Glutamatergic neuron (in vitro differentiated cells): Measurements from ENCODE around the gene THAP11. TPM values are rescaled to one million over a fixed set of nuclear protein-coding genes. Genes with fewer than 3 reads are reported as not detected.

Experiments used
- DNase-seq: peaks from one replicate; pipeline ENCODE4 v3.0.0; 2022
- H3K27ac Mint-ChIP-seq: one replicate; pipeline ENCODE4 v1.8.0; 2020; ENCODE audit warnings: mild to moderate bottlenecking, mixed read lengths, inconsistent platforms; ENCODE audit not compliant: unreplicated experiment
- H3K27me3 Mint-ChIP-seq: one replicate; pipeline ENCODE4 v1.8.0; 2020; ENCODE audit warnings: mild to moderate bottlenecking, moderate library complexity, mixed read lengths, inconsistent platforms; ENCODE audit not compliant: unreplicated experiment
- H3K36me3 Mint-ChIP-seq: one replicate; pipeline ENCODE4 v1.8.0; 2020; ENCODE audit warnings: mild to moderate bottlenecking, mixed read lengths, inconsistent platforms; ENCODE audit not compliant: unreplicated experiment
- H3K4me1 Mint-ChIP-seq: one replicate; pipeline ENCODE4 v1.8.0; 2020; ENCODE audit warnings: mild to moderate bottlenecking, low read depth, mixed read lengths, inconsistent platforms; ENCODE audit not compliant: unreplicated experiment
- H3K4me3 Mint-ChIP-seq: one replicate; pipeline ENCODE4 v1.8.0; 2020; ENCODE audit warnings: mild to moderate bottlenecking, mixed read lengths, inconsistent platforms; ENCODE audit not compliant: unreplicated experiment
- H3K9me3 Mint-ChIP-seq: one replicate; pipeline ENCODE4 v1.8.0; 2020; ENCODE audit warnings: mild to moderate bottlenecking, moderate library complexity, mixed read lengths, inconsistent platforms; ENCODE audit not compliant: unreplicated experiment
- total RNA-seq: library from RNA; stranded (reverse); fragmentation: NEBNext Ultra II Directional; extraction: Animal tissue kit (Norgen Biotek cat#: 25700); gene quantifications from one replicate; pipeline ENCODE4 v1.2.1, GENCODE V29; 2021; ENCODE audit not compliant: unreplicated experiment
- TF ChIP-seq, protein P1 (sequence below): fragments of 200-600 bp; sonication (generic); IDR thresholded peaks from one replicate; pipeline ENCODE4 v1.5.0; 2021; ENCODE audit not compliant: partially characterized antibody, unreplicated experiment

Gene THAP11
- total RNA-seq, 1 donor from 2014 or later = 23.1 TPM

DNA sequence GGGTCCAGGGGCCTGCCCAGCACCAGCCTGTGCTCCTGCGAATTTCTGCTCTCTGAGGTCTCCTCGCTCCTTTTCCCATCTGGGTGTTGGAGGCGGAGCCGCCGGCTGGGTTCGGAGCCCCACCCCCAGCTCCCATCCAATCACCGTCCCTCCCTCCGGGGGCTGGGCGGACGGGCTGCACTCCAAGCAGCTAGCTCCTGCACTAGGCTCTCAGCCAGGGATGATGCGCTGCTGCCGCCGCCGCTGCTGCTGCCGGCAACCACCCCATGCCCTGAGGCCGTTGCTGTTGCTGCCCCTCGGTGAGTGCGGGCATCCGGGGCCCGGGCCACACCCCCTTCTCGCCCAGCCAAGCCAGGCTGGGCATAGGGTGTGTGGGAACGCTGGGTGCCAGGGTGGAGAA is 42.6 kb downstream of the THAP11 start, which contains the start of gene NRN1L:
Gene NRN1L (plus strand): TSS at position 202 of the 400 bp plus-strand sequence. CDS start 19 bp downstream, at position 221.
- Mint-ChIP-seq H3K9me3 (peaks cover 6% of the 10 kb centered on the region), H3K36me3 (no peaks in the 10 kb centered on the region), H3K27ac (peak within 1 kb of the TSS; percentile 34), H3K4me3 (peak within 1 kb of the TSS; percentile 10), H3K27me3 (peaks cover 5% of the 10 kb centered on the region), H3K4me1 (peaks cover 7% of the 10 kb centered on the region)
- DNase-seq = peak; percentile 93
- TF ChIP-seq, protein P1, sequence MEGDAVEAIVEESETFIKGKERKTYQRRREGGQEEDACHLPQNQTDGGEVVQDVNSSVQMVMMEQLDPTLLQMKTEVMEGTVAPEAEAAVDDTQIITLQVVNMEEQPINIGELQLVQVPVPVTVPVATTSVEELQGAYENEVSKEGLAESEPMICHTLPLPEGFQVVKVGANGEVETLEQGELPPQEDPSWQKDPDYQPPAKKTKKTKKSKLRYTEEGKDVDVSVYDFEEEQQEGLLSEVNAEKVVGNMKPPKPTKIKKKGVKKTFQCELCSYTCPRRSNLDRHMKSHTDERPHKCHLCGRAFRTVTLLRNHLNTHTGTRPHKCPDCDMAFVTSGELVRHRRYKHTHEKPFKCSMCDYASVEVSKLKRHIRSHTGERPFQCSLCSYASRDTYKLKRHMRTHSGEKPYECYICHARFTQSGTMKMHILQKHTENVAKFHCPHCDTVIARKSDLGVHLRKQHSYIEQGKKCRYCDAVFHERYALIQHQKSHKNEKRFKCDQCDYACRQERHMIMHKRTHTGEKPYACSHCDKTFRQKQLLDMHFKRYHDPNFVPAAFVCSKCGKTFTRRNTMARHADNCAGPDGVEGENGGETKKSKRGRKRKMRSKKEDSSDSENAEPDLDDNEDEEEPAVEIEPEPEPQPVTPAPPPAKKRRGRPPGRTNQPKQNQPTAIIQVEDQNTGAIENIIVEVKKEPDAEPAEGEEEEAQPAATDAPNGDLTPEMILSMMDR = no peak

DNA sequence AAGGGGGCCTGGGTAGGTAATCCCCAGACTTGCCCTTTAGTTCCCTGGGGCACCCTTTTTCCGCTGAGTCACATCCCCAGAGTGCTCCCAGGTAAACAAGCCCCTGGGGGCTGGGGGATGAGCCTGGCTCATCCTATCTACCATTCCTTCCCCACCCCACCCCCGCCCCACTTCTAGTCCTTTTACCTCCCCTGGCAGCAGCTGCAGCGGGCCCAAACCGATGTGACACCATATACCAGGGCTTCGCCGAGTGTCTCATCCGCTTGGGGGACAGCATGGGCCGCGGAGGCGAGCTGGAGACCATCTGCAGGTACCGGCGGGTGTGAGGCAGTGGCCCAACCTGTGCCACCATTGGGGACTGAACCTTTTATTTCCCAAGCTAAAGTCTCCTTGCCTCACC is 43.4 kb downstream of the THAP11 start:
- DNase-seq = no peak
- peaks cover 5% of the 10 kb centered on the region for H3K27me3 Mint-ChIP-seq
- H3K4me1 Mint-ChIP-seq = peaks cover 7% of the 10 kb centered on the region
- no peak overlapping the region for H3K27ac Mint-ChIP-seq
- TF ChIP-seq, protein P1 = no peak
- H3K9me3 Mint-ChIP-seq = peaks cover 6% of the 10 kb centered on the region
- H3K36me3 Mint-ChIP-seq = no peaks in the 10 kb centered on the region
- H3K4me3 Mint-ChIP-seq = no peak overlapping the region

- no peak overlapping the region for H3K4me3 Mint-ChIP-seq
- no peak overlapping the region for H3K27ac Mint-ChIP-seq
Measured at GRCh38 chr16:67885976-67886375, 43.9 kb downstream of the THAP11 start.

GRCh38 chr16:67886387-67886786 is 44.3 kb downstream of the THAP11 start:
- TF ChIP-seq, protein P1 = no peak
- peaks cover 7% of the 10 kb centered on the region for H3K4me1 Mint-ChIP-seq
- H3K36me3 Mint-ChIP-seq = no peaks in the 10 kb centered on the region
- DNase-seq = no peak
- H3K9me3 Mint-ChIP-seq = peaks cover 6% of the 10 kb centered on the region
- peaks cover 5% of the 10 kb centered on the region for H3K27me3 Mint-ChIP-seq
- H3K27ac Mint-ChIP-seq = no peak overlapping the region
- no peak overlapping the region for H3K4me3 Mint-ChIP-seq

More at GRCh38 chr16:67885976-67886375, 43.9 kb downstream of the THAP11 start:
- peaks cover 5% of the 10 kb centered on the region for H3K27me3 Mint-ChIP-seq
- H3K36me3 Mint-ChIP-seq = no peaks in the 10 kb centered on the region
- TF ChIP-seq, protein P1 = no peak
- DNase-seq = no peak
- H3K4me1 Mint-ChIP-seq = peaks cover 7% of the 10 kb centered on the region
- peaks cover 6% of the 10 kb centered on the region for H3K9me3 Mint-ChIP-seq

- DNase-seq = no peak
- Mint-ChIP-seq H3K4me1 (peaks cover 7% of the 10 kb centered on the region), H3K36me3 (no peaks in the 10 kb centered on the region), H3K9me3 (peaks cover 8% of the 10 kb centered on the region), H3K27me3 (peaks cover 5% of the 10 kb centered on the region), H3K4me3 (no peak overlapping the region), H3K27ac (no peak overlapping the region)
- TF ChIP-seq, protein P1 = no peak
Measured at GRCh38 chr16:67888331-67888730, 46.2 kb downstream of the THAP11 start.
